Suprapubic skin (tissue), 4 donors: Measurements from ENCODE around the gene GNAZ.

ENCODE experiments used
- POLR2A ChIP-seq, 2 donors: fragments of 450-650 bp; IDR thresholded peaks; one replicate each; pipeline ENCODE4 v1.6.1; 2017; ENCODE audit warnings: antibody characterized with exemption in 2 of 2, mild to moderate bottlenecking in 2 of 2, moderate library complexity in 2 of 2
- POLR2AphosphoS5 ChIP-seq, 3 donors: sonication (generic); formaldehyde crosslinking; IDR thresholded peaks; one replicate each; pipeline ENCODE4 v1.6.1; 2017; ENCODE audit warnings: antibody characterized with exemption in 3 of 3
- TF ChIP-seq, protein P1 (sequence below), 2 donors: fragments of 200-600 bp in 1 of 2; fragments of 450-650 bp in 1 of 2; sonication (generic) in 1 of 2; IDR thresholded peaks; one replicate each; pipeline ENCODE4 v1.5.1; 2016 to 2019; ENCODE audit warnings: antibody characterized with exemption in 2 of 2, mild to moderate bottlenecking in 1 of 2, moderate library complexity in 1 of 2

GRCh38 chr22:23169043-23169406 lies 98.7 kb downstream of the GNAZ start:
- TF ChIP-seq, protein P1, sequence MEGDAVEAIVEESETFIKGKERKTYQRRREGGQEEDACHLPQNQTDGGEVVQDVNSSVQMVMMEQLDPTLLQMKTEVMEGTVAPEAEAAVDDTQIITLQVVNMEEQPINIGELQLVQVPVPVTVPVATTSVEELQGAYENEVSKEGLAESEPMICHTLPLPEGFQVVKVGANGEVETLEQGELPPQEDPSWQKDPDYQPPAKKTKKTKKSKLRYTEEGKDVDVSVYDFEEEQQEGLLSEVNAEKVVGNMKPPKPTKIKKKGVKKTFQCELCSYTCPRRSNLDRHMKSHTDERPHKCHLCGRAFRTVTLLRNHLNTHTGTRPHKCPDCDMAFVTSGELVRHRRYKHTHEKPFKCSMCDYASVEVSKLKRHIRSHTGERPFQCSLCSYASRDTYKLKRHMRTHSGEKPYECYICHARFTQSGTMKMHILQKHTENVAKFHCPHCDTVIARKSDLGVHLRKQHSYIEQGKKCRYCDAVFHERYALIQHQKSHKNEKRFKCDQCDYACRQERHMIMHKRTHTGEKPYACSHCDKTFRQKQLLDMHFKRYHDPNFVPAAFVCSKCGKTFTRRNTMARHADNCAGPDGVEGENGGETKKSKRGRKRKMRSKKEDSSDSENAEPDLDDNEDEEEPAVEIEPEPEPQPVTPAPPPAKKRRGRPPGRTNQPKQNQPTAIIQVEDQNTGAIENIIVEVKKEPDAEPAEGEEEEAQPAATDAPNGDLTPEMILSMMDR (IDR thresholded peaks at IDR 0.05) = no peak
- no peak for TF ChIP-seq POLR2A (IDR thresholded peaks at IDR 0.05)
- TF ChIP-seq POLR2AphosphoS5 (IDR thresholded peaks at IDR 0.05) = no peak
